HEK293T (cell line): ENCODE results near the gene THAP7.
"Not testable (repeated sequence)": the region's sequence is repeated elsewhere in the genome, so short reads cannot be mapped to it uniquely, and the experiment has no call there.

Experiments
- CTCF ChIA-PET: fragments of 350-600 bp; formaldehyde crosslinking; extraction: SDS; loops from one replicate; lab custom pipeline; 2021; ENCODE audit warnings: antibody characterized with exemption, inconsistent platforms; lab: Yijun Ruan, JAX
- POLR2A ChIA-PET: fragments of 350-600 bp; formaldehyde crosslinking; extraction: SDS; loops from one replicate; lab custom pipeline; 2020; ENCODE audit warnings: antibody characterized with exemption, inconsistent platforms; lab: Yijun Ruan, JAX
- DNase-seq: peaks from one replicate; pipeline ENCODE4 v3.0.0; 2012; ENCODE audit warnings: mixed read lengths; ENCODE audit errors: extremely low spot score
- ARNT ChIP-seq: fragments of 450-650 bp; IDR thresholded peaks from 2 replicates; pipeline ENCODE4 v1.6.1; 2017; ENCODE audit warnings: mild to moderate bottlenecking
- BHLHE40 ChIP-seq: fragments of 450-650 bp; IDR thresholded peaks from 2 replicates; pipeline ENCODE4 v1.6.1; 2016; ENCODE audit warnings: mild to moderate bottlenecking, moderate library complexity, borderline replicate concordance
- CTBP1 ChIP-seq: fragments of 450-650 bp; IDR thresholded peaks from 2 replicates; pipeline ENCODE4 v1.6.1; 2016; ENCODE audit warnings: borderline replicate concordance
- ELF4 ChIP-seq: fragments of 450-650 bp; IDR thresholded peaks from 2 replicates; pipeline ENCODE4 v1.6.1; 2017; ENCODE audit warnings: antibody characterized with exemption
- FOXA1 ChIP-seq: fragments of 450-650 bp; IDR thresholded peaks from 2 replicates; pipeline ENCODE4 v1.6.1; 2016; ENCODE audit warnings: mild to moderate bottlenecking
- FOXK2 ChIP-seq: fragments of 450-650 bp; IDR thresholded peaks from 2 replicates; pipeline ENCODE4 v1.6.1; 2016; ENCODE audit warnings: mild to moderate bottlenecking
- FOXM1 ChIP-seq: fragments of 450-650 bp; IDR thresholded peaks from 2 replicates; pipeline ENCODE4 v1.6.1; 2017; ENCODE audit warnings: mild to moderate bottlenecking, borderline replicate concordance
- HDGF ChIP-seq: fragments of 450-650 bp; IDR thresholded peaks from 2 replicates; pipeline ENCODE4 v1.6.1; 2017; ENCODE audit warnings: antibody characterized with exemption, borderline replicate concordance
- L3MBTL2 ChIP-seq: fragments of 450-650 bp; conservative IDR thresholded peaks from 2 replicates; pipeline ENCODE4 v1.6.1; 2016; ENCODE audit warnings: mild to moderate bottlenecking
- LEF1 ChIP-seq: fragments of 450-650 bp; IDR thresholded peaks from 2 replicates; pipeline ENCODE4 v1.6.1; 2017; ENCODE audit warnings: mild to moderate bottlenecking, borderline replicate concordance
- NFRKB ChIP-seq: fragments of 450-650 bp; IDR thresholded peaks from 2 replicates; pipeline ENCODE4 v1.6.1; 2016; ENCODE audit warnings: mild to moderate bottlenecking, moderate library complexity
- SP1 ChIP-seq: fragments of 450-650 bp; IDR thresholded peaks from 2 replicates; pipeline ENCODE4 v1.6.1; 2017
- SUZ12 ChIP-seq: fragments of 450-650 bp; IDR thresholded peaks from 2 replicates; pipeline ENCODE4 v1.6.1; 2016; ENCODE audit warnings: mild to moderate bottlenecking
- TARDBP ChIP-seq: fragments of 450-650 bp; IDR thresholded peaks from 2 replicates; pipeline ENCODE4 v1.6.1; 2016
- ZNF384 ChIP-seq: fragments of 450-650 bp; IDR thresholded peaks from 2 replicates; pipeline ENCODE4 v1.6.1; 2016
- TF ChIP-seq, protein P1 (sequence below): fragments of 450-650 bp; IDR thresholded peaks from 2 replicates; pipeline ENCODE4 v1.6.1; 2016

The THAP7 gene

DNA sequence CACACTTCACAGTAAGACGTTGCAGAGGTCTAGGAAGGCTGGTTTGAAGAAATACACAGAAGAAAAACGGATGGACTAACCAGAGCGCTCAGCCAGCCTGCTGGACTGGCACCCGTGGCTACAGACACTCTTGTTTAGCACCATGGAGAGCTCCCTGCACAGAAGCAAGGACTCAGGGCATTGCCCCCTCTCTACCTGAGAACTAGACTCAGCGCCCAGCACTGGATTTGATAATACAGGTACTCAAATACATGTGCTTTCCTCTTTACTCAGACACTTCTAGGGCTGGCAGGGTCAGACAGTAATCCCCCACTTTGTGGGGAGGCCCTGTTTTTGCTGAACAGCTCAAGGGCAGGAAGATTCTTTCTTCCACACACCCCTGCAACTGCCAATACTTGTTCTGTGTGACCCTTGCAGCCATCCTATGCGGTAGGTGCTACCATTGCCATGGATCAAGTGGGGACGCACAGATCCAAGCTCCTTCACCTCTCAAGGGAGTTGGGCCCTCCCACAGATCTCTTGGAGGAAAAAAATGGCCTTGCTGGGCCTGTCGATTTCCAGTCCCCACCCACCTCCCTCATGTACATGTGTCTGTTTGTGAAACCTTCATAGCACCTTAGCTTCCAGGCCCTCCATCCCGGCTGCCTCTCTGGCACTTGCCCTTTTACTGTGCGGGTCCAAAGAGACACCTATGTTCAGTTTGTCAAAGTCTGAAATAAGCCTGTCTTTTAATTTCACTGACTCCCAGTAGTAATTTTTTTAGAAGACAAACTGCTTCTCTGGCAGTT is 7.9 kb upstream of the THAP7 start:
- no peak for DNase-seq
- CTCF ChIA-PET, result no interaction called here
- TF ChIP-seq SUZ12 (no peak), ELF4 (no peak), BHLHE40 (no peak), ARNT (no peak), HDGF (no peak), FOXK2 (no peak), NFRKB (no peak), L3MBTL2 (no peak), FOXA1 (no peak)
- POLR2A ChIA-PET, result interaction anchor here (1.0 to 1.1 kb wide), 2 partner anchors 8 to 28 kb away, joined by 4 to 5 read pairs; partner anchors contain the start of genes LZTR1 and THAP7

- CTCF ChIA-PET, DNase-seq, POLR2A ChIA-PET: not testable (repeated sequence)
These were observed 7.3 kb upstream of the THAP7 start for GRCh38 chr22:21009208-21009607.

DNA sequence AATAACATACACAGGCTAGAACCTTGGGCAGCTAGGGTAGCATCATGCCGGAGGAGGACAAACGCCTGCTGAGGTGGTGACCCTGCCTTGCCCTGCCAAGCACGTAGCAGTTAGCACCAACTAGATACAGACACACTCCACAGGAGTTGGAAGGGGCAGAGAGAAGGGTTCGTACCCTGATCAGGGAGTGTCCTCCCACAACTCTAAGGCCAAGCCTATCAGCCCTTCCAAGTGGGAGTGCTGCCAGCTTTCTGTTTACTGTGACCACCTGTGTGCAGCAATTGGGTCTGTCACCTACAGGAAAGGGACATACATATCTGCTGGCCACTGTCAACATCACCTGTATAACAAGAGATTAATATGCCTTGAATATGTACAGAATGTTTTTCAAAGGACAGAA is 1.9 kb upstream of the THAP7 start:
- DNase-seq, result no peak
- POLR2A ChIA-PET, result interaction anchor here (1.0 to 8.9 kb wide), 6 partner anchors 10 to 100 kb away, joined by 4 to 121 read pairs (median 27); partner anchors contain the start of genes LZTR1 and P2RX6
- CTCF ChIA-PET, result interaction anchor here (0.6 to 0.9 kb wide), 2 partner anchors 10 to 119 kb away, joined by 3 to 4 read pairs; no protein-coding TSS in a partner anchor
- TF ChIP-seq ARNT (no peak), CTBP1 (no peak), FOXK2 (no peak), NFRKB (no peak), FOXA1 (no peak)

DNA sequence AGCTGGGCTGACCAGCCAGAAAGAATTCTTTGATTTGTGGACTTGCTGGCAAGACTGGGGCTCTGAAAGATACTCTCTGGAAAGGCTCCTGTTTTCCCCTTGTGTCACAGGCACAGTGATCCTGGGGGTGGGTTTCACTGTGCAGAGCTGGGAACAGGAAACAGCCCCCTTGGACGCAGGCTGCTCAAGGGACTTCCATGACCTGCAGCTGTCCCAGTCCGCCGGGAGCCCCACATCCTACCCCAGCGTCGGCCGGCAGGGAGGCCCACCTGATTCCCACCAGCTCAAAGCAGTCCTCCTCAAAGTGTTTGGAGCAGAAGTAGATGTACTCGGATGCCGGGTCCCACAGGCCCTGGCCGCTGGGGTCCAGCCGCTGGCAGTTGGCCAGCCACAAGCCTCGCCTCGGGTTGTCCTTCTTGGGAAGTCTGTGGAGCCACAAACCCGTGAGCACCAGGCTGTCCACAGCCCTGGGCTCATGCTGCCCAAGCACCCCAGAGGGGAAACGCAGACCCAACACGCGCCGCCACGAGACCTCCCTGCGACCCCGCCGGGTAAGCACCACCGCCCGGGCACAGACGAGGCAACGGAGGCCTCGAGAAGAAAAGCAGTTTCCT is 824 bp downstream of the THAP7 start:
- TF ChIP-seq SUZ12 (no peak), SP1 (no peak), FOXM1 (no peak), HDGF (0 out of 2 replicates have a peak, but pooled peaks have one; percentile 21)
- ChIA-PET POLR2A (interaction anchor here (0.7 to 8.9 kb wide), 6 partner anchors 10 to 103 kb away, joined by 3 to 121 read pairs (median 16); partner anchors contain the start of genes LZTR1 and P2RX6), CTCF (no interaction called here)
- no peak for DNase-seq

DNA sequence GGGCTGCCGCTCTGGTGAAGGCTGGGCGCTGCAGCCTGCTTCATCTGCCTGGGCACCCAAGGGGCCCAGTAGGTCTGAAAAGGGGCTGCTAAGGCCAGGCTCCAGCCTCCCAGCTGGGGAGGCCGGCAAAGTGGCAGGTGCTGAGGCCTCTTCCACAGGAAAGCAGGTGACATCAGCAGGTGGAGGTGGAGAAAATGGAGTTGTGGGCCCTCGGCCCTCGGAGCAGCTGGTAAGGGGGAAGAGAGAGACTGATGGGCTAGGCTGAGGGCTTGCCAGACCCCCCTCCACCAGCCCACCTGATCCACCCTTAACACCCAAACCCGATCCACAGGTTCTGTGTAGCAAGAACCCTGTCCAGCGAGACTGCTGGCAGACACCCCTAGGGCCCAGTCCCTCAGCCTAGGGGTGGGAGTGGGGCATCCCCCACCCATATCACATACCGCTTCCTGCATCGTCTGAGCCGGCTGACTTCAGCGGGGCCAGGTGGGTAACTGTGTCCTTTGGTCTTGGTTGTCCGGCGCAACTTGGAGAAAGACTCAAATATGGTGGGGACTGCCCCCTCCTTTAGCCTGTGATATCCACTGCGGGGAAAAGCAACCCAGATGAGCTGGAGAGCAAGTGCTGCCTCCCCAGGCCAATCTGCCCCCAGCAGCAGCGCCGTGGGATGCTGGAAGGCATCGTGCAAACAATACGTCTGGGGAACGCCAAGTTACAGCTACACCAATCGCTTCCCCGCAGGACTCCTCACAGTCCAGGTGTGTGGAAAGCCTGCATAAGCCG is 1.5 kb downstream of the THAP7 start:
- TF ChIP-seq BHLHE40 (no peak), ARNT (no peak), CTBP1 (no peak), TARDBP (no peak), LEF1 (no peak), ZNF384 (no peak), SP1 (no peak), FOXA1 (no peak), FOXK2 (no peak), ELF4 (no peak), L3MBTL2 (no peak)
- TF ChIP-seq, protein P1, sequence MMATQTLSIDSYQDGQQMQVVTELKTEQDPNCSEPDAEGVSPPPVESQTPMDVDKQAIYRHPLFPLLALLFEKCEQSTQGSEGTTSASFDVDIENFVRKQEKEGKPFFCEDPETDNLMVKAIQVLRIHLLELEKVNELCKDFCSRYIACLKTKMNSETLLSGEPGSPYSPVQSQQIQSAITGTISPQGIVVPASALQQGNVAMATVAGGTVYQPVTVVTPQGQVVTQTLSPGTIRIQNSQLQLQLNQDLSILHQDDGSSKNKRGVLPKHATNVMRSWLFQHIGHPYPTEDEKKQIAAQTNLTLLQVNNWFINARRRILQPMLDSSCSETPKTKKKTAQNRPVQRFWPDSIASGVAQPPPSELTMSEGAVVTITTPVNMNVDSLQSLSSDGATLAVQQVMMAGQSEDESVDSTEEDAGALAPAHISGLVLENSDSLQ, result no peak
- ChIA-PET POLR2A (interaction anchor here (0.7 to 8.9 kb wide), 7 partner anchors 11 to 104 kb away, joined by 3 to 121 read pairs (median 3); partner anchors contain the start of genes LZTR1 and P2RX6), CTCF (interaction anchor here (0.7 to 1.0 kb wide), 2 partner anchors 18 to 115 kb away, joined by 3 to 6 read pairs; no protein-coding TSS in a partner anchor)
- DNase-seq, result no peak

DNA sequence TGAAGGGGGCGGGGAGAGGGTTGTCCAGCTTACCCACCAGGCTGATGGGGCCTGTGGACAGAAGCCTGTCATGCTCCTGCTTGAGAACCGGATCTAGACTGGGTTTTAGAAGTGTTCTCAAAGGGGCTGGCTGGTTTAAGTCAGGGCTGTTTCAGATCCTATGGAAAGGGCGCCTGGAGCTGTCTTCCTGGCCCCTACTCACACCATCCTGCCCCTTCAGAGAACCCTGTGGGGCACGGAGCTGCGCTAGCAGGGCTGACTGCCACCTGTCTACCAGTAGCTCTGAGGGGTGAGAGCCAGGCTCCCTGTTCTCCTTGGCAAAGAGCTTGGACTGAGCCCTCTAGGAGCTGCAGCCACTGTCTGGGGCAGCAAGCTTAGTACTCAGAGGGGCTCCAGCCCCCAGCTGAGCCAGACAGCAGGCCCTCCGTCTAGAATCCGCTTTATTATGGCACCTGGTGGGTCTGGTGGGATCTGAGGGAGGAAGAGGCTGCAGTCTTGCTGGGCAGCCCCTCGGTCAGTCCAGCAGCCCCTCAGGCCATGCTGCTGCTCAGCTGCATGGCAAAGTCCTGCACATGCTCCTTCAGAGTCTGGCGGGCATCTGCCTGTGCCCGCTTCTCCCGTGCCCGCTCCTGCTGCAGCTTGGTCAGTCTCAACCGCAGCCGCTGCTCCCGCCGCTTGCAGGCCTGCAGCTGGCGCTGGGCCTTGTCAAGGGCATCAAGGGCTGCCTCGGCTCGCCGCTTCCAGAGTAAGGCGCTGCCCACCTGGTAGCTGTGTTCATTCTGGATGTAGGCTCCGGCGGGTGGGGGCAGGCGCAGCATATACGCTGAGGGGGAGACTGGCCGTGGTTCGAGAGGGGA is 2.3 kb downstream of the THAP7 start:
- TF ChIP-seq SUZ12 (no peak), ELF4 (peak; percentile 21; the same call in 1 of the 2 replicates)
- no peak for DNase-seq
- POLR2A ChIA-PET, result interaction anchor here (0.8 to 8.9 kb wide), 11 partner anchors 10 to 114 kb away, joined by 3 to 121 read pairs (median 4); partner anchors contain the start of genes LRRC74B and LZTR1
- CTCF ChIA-PET, result interaction anchor here (0.7 to 1.6 kb wide), 3 partner anchors 19 to 114 kb away, joined by 3 to 6 read pairs (median 5); no protein-coding TSS in a partner anchor
